Measurements from ENCODE around the gene PRTFDC1.

The PRTFDC1 gene

GRCh38 chr10:24988831-24989640, 36.6 kb upstream of the PRTFDC1 start:
- no peak overlapping the region for H3K4me3 ChIP-seq (ENCODE audit: insufficient read depth, low read length, poor library complexity, severe bottlenecking)
- H3K4me2 ChIP-seq (ENCODE audit: low read depth, low read length, poor library complexity, severe bottlenecking): no peak overlapping the region
- H3F3A ChIP-seq (ENCODE audit: insufficient read depth): no peaks in the 10 kb centered on the region
- H3K9me2 ChIP-seq (replicated peaks; ENCODE audit: insufficient read depth, low read length): no peaks in the 10 kb centered on the region
- no peak overlapping the region for H2AFZ ChIP-seq (ENCODE audit: low read depth, low read length, severe bottlenecking)
- H3K9ac ChIP-seq (ENCODE audit: low read length): no peak overlapping the region
- no peaks in the 10 kb centered on the region for H3K27me3 ChIP-seq (ENCODE audit: low read length)
- H3K79me2 ChIP-seq (ENCODE audit: insufficient read depth, low read length): no peaks in the 10 kb centered on the region
- no peaks in the 10 kb centered on the region for H3K36me3 ChIP-seq (ENCODE audit: low read length)
- H4K20me1 ChIP-seq (ENCODE audit: low read depth, low read length): no peaks in the 10 kb centered on the region
- no peak for TF ChIP-seq CTCF (IDR thresholded peaks at IDR 0.05; ENCODE audit: insufficient read depth, low read length, poor library complexity, severe bottlenecking)
- no peaks in the 10 kb centered on the region for H3K9me3 ChIP-seq (ENCODE audit: insufficient read depth, low read length)
- H3K27ac ChIP-seq (ENCODE audit: low read depth, low read length): no peak overlapping the region

- H3F3A ChIP-seq (ENCODE audit: insufficient read depth): no peaks in the 10 kb centered on the region
- H3K9me3 ChIP-seq (ENCODE audit: insufficient read depth, low read length): no peaks in the 10 kb centered on the region
- no peaks in the 10 kb centered on the region for H4K20me1 ChIP-seq (ENCODE audit: low read depth, low read length)
- H3K36me3 ChIP-seq (ENCODE audit: low read length): no peaks in the 10 kb centered on the region
- H3K27ac ChIP-seq (ENCODE audit: low read depth, low read length): no peak overlapping the region
- H3K4me3 ChIP-seq (ENCODE audit: insufficient read depth, low read length, poor library complexity, severe bottlenecking): no peak overlapping the region
- TF ChIP-seq EZH2phosphoT487 (conservative IDR thresholded peaks at IDR 0.05; ENCODE audit: low read length): no peak
- TF ChIP-seq CTCF (IDR thresholded peaks at IDR 0.05; ENCODE audit: insufficient read depth, low read length, poor library complexity, severe bottlenecking): no peak
- H3K27me3 ChIP-seq (ENCODE audit: low read length): no peaks in the 10 kb centered on the region
- H2AFZ ChIP-seq (ENCODE audit: low read depth, low read length, severe bottlenecking): no peak overlapping the region
- H3K9ac ChIP-seq (ENCODE audit: low read length): no peak overlapping the region
- no peaks in the 10 kb centered on the region for H3K9me2 ChIP-seq (replicated peaks; ENCODE audit: insufficient read depth, low read length)
- no peak overlapping the region for H3K4me2 ChIP-seq (ENCODE audit: low read depth, low read length, poor library complexity, severe bottlenecking)
- H3K79me2 ChIP-seq (ENCODE audit: insufficient read depth, low read length): no peaks in the 10 kb centered on the region
These were observed 32.5 kb upstream of the PRTFDC1 start for GRCh38 chr10:24984906-24985305.

GRCh38 chr10:24983946-24984345, 31.5 kb upstream of the PRTFDC1 start:
- no peaks in the 10 kb centered on the region for H3F3A ChIP-seq (ENCODE audit: insufficient read depth)
- no peak overlapping the region for H3K4me3 ChIP-seq (ENCODE audit: insufficient read depth, low read length, poor library complexity, severe bottlenecking)
- H3K9me3 ChIP-seq (ENCODE audit: insufficient read depth, low read length): no peaks in the 10 kb centered on the region
- no peaks in the 10 kb centered on the region for H3K36me3 ChIP-seq (ENCODE audit: low read length)
- H3K27ac ChIP-seq (ENCODE audit: low read depth, low read length): no peak overlapping the region
- H3K9me2 ChIP-seq (replicated peaks; ENCODE audit: insufficient read depth, low read length): no peaks in the 10 kb centered on the region
- no peaks in the 10 kb centered on the region for H3K27me3 ChIP-seq (ENCODE audit: low read length)
- no peaks in the 10 kb centered on the region for H4K20me1 ChIP-seq (ENCODE audit: low read depth, low read length)
- H3K79me2 ChIP-seq (ENCODE audit: insufficient read depth, low read length): no peaks in the 10 kb centered on the region
- no peak for TF ChIP-seq EZH2phosphoT487 (conservative IDR thresholded peaks at IDR 0.05; ENCODE audit: low read length)
- TF ChIP-seq CTCF (IDR thresholded peaks at IDR 0.05; ENCODE audit: insufficient read depth, low read length, poor library complexity, severe bottlenecking): no peak
- H2AFZ ChIP-seq (ENCODE audit: low read depth, low read length, severe bottlenecking): no peak overlapping the region
- H3K9ac ChIP-seq (ENCODE audit: low read length): no peak overlapping the region
- H3K4me2 ChIP-seq (ENCODE audit: low read depth, low read length, poor library complexity, severe bottlenecking): no peak overlapping the region
